Panc1 (cell line): Measurements from ENCODE around the gene PM20D2.

Source experiments
- CTCF ChIP-seq: fragments of 450-650 bp; IDR thresholded peaks from 2 replicates; pipeline ENCODE4 v1.5.1; 2017; ENCODE audit warnings: mild to moderate bottlenecking
- POLR2AphosphoS5 ChIP-seq: IDR thresholded peaks from 2 replicates; pipeline ENCODE4 v1.6.1; 2012; ENCODE audit warnings: mild to moderate bottlenecking, low read depth, low read length, moderate library complexity
- REST ChIP-seq, 2 experiments: IDR thresholded peaks; 2 replicates each; pipeline ENCODE4 v1.6.1; 2011 to 2012; ENCODE audit warnings: low read depth in 2 of 2, control low read depth in 1 of 2, low read length in 1 of 2, mild to moderate bottlenecking in 1 of 2, moderate library complexity in 1 of 2; ENCODE audit not compliant: insufficient read depth in 1 of 2
- SIN3A ChIP-seq: IDR thresholded peaks from 2 replicates; pipeline ENCODE4 v1.6.1; 2012; ENCODE audit warnings: low read depth, mild to moderate bottlenecking, low read length, moderate library complexity, borderline replicate concordance; ENCODE audit not compliant: insufficient read depth

GRCh38 chr6:89139509-89140346 lies 6.1 kb upstream of the PM20D2 start:
- TF ChIP-seq CTCF (no peak), POLR2AphosphoS5 (no peak), SIN3A (no peak), REST (IDR thresholded peaks at IDR 0.05; ENCODE audit: insufficient read depth in 1 of 2, low read depth in 2 of 2, low read length in 1 of 2) (no peak)
